ENCODE measurements around the gene BABAM2. TPM values are rescaled to one million over a fixed set of nuclear protein-coding genes. Genes with fewer than 3 reads are reported as not detected.

Gene BABAM2
- total and polyA plus RNA-seq, 7 donors = 22.9 to 52.3 (median 25.2) TPM

GRCh38 chr2:27887830-27888229 is 2.7 kb upstream of the BABAM2 start:
- peak overlapping the region; percentile 91 to 97 (median 94) for H3K27ac ChIP-seq
- no peak for TF ChIP-seq EP300 (IDR thresholded peaks at IDR 0.05)
- no peak for TF ChIP-seq POLR2A (IDR thresholded peaks at IDR 0.05)
- no peak for TF ChIP-seq CTCF (IDR thresholded peaks at IDR 0.05)
- no peak for TF ChIP-seq POLR2AphosphoS5 (IDR thresholded peaks at IDR 0.05)
- H3K9me3 ChIP-seq = no peaks in the 10 kb centered on the region
- no peak for DNase-seq
- intact Hi-C loops (cut with DNase I) = no loop called here
- H3K27me3 ChIP-seq = no peaks in the 10 kb centered on the region
- H3K4me3 ChIP-seq = no peak overlapping the region
- WGBS, 2 donors = 77 to 83% methylated on average over 3 of the region's 3 CpGs
- H3K4me1 ChIP-seq = peaks cover 0 to 28% (median 19%) of the 10 kb centered on the region in 4 donors
- no peaks in the 10 kb centered on the region for H3K36me3 ChIP-seq

GRCh38 chr2:27888790-27889189 is 1.7 kb upstream of the BABAM2 start:
- Histone ChIP-seq H3K27ac (peak overlapping the region; percentile 91 to 97 (median 94)), H3K4me1 (peaks cover 0 to 28% (median 19%) of the 10 kb centered on the region in 4 donors), H3K4me3 (no peak overlapping the region), H3K9me3 (no peaks in the 10 kb centered on the region), H3K27me3 (no peaks in the 10 kb centered on the region), H3K36me3 (no peaks in the 10 kb centered on the region)
- intact Hi-C loops (cut with DNase I) = no loop called here
- WGBS, 2 donors = 74 to 76% methylated on average over 3 of the region's 3 CpGs
- TF ChIP-seq POLR2A (IDR thresholded peaks at IDR 0.05) = no peak
- no peak for DNase-seq

- Histone ChIP-seq H3K4me1 (peaks cover 0 to 28% (median 19%) of the 10 kb centered on the region in 4 donors), H3K9me3 (no peaks in the 10 kb centered on the region), H3K27me3 (no peaks in the 10 kb centered on the region), H3K27ac (peak overlapping the region; percentile 91 to 97 (median 94)), H3K36me3 (no peaks in the 10 kb centered on the region), H3K4me3 (peak overlapping the region; percentile 64 to 77 (median 70))
- DNase-seq = no peak
- intact Hi-C loops (cut with DNase I) = loop anchor here (1.0 to 5.0 kb wide), 6 partner anchors 25 to 501 kb away; partner anchors contain the start of gene MRPL33
- WGBS, 2 donors = 7 to 18% methylated on average over 10 of the region's 10 CpGs
- TF ChIP-seq CTCF (IDR thresholded peaks at IDR 0.05) (no peak), EP300 (IDR thresholded peaks at IDR 0.05) (no peak), POLR2AphosphoS5 (IDR thresholded peaks at IDR 0.05) (no peak), POLR2A (IDR thresholded peaks at IDR 0.05) (no peak)
These were observed 769 bp upstream of the BABAM2 start for GRCh38 chr2:27889774-27890145.

GRCh38 chr2:27890924-27891672 is 569 bp downstream of the BABAM2 start:
- Histone ChIP-seq H3K9me3 (no peaks in the 10 kb centered on the region), H3K36me3 (peaks cover 0 to 4% (median 0%) of the 10 kb centered on the region in 4 donors), H3K27ac (peak overlapping the region; percentile 91 to 97 (median 94)), H3K4me3 (peak overlapping the region; percentile 64 to 77 (median 70)), H3K27me3 (no peaks in the 10 kb centered on the region), H3K4me1 (peaks cover 0 to 28% (median 19%) of the 10 kb centered on the region in 4 donors)
- TF ChIP-seq POLR2A (IDR thresholded peaks at IDR 0.05) (peak in 1 of 2 donors; percentile 4), EP300 (IDR thresholded peaks at IDR 0.05) (peak; percentile 86 to 98 (median 96)), CTCF (IDR thresholded peaks at IDR 0.05) (no peak), POLR2AphosphoS5 (IDR thresholded peaks at IDR 0.05) (peak in 2 of 4 donors; percentile 80 to 88)
- peak; percentile 95 for DNase-seq
- 15 to 17% methylated on average over 24 of the region's 24 CpGs for WGBS, 2 donors
- intact Hi-C loops (cut with DNase I) = loop anchor here (1.0 to 5.0 kb wide), 6 partner anchors 24 to 499 kb away; partner anchors contain the start of gene MRPL33

GRCh38 chr2:27891673-27892105 is 1.2 kb downstream of the BABAM2 start:
- Histone ChIP-seq H3K4me1 (peaks cover 0 to 28% (median 19%) of the 10 kb centered on the region in 4 donors), H3K4me3 (peak overlapping the region in 1 of 4 donors; percentile 64), H3K9me3 (no peaks in the 10 kb centered on the region), H3K27ac (peak overlapping the region; percentile 91 to 97 (median 94)), H3K36me3 (peaks cover 0 to 10% (median 0%) of the 10 kb centered on the region in 4 donors), H3K27me3 (no peaks in the 10 kb centered on the region)
- 86 to 89% methylated on average over 5 of the region's 5 CpGs for WGBS, 2 donors
- DNase-seq = no peak
- intact Hi-C loops (cut with DNase I) = loop anchor here (2.0 to 5.0 kb wide), 4 partner anchors 23 to 271 kb away; partner anchors contain the start of gene MRPL33
- TF ChIP-seq POLR2A (IDR thresholded peaks at IDR 0.05) (no peak), EP300 (IDR thresholded peaks at IDR 0.05) (no peak), CTCF (IDR thresholded peaks at IDR 0.05) (no peak), POLR2AphosphoS5 (IDR thresholded peaks at IDR 0.05) (no peak)

All from sigmoid colon (tissue), 7 donors.